Measurements from ENCODE around the gene INSIG1.

The INSIG1 gene

DNA sequence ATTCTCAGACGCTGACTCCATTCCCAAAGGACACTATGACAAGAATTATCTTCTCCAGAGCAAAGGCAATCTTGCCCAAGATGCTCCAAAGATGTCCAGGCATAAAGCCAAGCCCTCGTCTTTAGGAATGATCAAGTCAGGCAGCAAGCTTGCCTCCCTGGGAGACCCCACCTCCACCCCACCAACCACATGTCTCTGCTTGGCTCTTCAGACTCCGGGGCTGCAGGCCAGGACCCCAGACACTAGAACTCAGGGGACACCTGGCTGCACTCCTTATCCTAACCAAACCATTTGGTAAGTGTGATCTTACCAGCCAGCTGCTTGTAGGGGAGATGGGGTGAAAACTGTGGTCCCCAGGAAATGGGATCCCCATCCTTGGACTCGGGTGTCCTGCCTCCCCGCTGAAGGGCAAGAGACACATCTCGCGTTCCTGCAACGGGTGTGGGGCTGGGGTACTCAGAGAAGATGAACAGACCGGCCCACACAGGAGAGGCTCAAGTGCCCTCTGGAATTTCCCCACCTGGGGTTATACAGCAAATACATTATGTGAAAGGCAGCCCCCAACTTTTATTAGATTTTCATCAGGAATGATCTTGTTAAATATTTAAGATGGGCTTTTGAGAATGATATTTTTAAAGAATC is 55.7 kb downstream of the INSIG1 start:
- no peak for DNase-seq

DNA sequence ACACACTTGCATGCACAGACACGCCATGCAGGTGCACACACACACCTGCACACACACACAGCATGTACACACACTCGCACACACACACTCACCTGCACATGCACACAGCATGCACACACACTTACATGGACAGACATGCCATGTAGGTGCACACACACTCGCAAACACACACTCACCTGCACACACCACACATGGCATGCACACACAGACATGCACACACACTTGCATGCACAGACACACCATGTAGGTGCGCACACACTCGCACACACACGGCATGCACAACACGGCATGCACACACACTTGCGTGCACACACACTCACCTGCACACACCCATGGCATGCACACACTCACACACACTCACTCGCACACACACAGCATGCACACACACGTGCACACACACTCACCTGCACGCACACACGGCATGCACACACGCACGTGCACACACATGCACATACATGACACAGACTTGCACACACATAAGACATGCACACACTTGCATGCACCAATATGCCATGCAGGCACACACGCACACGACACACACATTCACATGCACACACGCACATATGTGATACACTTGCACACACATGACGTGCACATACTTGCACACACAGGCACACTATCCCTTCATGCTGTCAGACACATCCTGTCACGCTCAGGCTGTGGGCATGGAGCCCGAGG is 56.8 kb downstream of the INSIG1 start:
- no peak for DNase-seq

GRCh38 chr7:155355176-155355575 is 57.5 kb downstream of the INSIG1 start:
- DNase-seq: no peak

DNA sequence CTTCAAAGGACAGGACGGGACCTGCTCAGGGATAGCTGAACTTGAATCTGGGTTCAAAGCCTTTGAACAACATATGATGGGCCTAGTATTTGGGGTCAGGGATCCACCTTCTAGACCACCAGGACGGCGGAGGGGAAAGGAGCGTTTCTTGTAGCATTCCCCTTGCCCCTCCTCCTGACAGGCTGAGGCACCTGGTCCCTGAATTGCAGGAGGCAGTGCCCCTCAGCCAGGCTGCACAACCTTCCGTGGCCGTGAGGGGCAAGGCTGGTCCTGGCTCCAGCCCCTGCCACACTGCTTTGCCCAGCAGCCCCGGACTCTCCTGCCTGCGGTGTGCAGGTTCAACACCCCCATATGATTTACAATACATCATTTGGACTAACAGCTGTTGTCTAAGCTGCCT is 58.1 kb downstream of the INSIG1 start:
- no peak for DNase-seq

DNA sequence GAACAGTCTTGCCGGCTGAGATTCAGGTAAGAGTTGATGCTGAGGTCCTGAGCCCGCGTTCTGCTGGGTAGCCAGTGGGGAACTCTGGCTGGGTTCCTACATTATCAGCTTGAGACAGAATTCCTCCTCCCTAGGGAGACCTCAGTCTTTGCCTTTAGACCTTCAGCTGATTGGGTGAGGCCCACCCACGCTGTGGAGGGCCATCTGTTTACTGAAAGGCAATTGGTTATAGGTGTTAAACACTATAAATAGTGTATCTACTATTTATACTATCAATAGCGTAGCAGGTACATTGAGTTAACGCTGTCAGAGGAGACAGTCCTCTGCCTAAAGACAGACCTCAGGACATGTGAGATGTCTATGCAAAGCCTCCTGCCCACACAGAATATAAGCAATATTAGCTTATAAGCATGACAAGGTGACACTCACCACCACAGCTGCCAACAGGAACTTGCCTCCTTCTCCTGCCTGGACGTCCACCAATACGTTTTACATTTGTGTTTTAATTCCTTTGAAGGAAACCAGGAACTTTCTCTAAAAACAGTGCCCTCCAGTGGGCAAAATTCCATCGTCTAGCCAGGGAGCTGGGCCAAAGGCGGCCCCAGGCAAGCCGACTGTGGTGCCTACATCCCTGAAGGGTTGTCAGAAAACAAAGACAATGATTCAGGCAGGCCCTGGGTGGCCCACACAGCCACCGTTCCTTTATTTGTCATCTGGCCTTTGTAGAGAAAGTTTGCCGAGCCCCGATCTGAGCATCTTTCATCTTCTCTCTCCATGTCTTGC is 58.8 kb downstream of the INSIG1 start:
- peak; percentile 55 for DNase-seq

- DNase-seq: peak; percentile 59
Measured at GRCh38 chr7:155357573-155358041, 59.9 kb downstream of the INSIG1 start.

DNA sequence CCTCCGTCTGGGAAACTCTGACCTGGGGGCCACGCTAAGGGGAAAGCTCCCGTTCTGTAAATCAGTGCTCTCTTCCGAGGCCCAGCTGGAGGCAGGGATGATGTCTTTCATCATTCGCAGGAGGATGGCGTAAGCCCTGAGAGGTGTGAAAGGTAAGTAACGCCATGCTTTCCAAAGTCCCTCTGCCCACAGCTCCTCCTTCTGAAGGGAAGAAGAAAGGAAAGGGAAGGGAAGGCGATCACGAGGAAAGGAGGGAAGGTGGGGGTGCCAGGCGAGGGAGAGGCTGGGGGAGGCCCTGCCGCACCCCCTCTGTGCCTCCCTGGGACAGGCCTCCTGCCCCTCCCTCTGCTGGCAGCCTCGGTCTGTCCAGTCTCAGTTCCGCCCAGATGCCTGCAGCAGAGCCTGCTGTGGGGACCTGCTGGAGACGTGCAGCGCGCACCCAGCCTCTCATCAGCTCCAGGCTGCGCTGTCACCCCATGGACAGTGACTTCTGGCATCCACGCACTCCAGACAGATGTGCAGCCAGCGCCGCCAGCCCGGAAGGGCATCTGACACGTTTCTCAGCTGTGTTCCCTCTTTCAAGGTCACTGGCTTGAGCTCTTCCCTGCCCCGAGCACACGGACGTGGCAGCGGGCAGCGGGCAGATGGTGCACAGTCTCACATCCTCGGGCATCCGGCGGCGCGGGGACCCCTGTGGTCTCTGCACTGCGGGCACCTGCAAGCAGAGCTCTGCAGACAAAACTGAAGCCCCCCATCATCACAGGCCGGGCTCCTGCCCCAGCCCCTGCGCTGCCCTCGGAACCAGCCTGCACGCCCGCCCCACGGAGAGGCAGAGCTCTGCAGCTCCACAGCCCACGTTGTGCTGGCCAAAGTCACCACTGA is 60.6 kb downstream of the INSIG1 start:
- DNase-seq: no peak

DNA sequence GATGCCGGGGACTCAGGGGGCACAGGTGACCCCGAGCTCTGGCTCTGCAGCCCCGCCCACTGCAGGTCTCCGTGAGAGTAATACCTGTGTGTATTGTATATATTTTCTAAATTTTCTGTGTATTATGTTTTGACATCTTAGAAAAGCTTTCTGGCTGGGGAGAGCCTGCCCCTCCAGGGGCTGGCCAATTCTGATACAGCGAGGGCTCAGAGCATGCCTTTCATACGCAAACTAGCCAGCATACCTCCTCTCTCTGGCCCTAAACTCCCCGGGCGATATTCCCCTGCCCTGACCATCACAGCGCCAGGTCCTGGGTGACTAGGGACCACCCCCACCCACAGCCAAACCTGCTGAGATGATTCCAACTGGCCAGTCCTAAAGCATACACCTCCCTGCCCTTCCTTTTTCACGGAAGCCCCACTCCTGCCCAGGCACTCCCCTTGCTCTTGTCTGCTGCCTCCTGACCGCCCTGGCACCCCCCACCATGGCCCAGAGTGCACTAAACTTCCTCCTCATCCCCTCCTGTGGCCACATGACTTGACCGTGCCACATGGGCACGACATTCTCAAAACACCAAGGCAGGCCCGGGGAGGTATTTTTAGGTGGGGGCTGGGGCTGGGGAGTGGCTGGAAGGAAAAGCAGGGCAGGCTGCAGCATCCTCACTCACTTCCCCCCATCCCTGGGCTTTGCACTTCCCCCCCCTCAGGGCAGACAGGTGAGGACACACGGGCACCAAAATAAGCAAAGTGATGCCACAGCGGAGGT is 61.5 kb downstream of the INSIG1 start:
- DNase-seq: no peak

Data from hematopoietic multipotent progenitor cell treated with erythropoietin and hydrocortisone succinate and interleukin-3 and kit ligand, for 4 days (in vitro differentiated cells).